H9 (cell line): ENCODE results near the gene CNTFR. TPM values are rescaled to one million over a fixed set of nuclear protein-coding genes. Genes with fewer than 3 reads are reported as not detected.

Source experiments
- DNase-seq: peaks from one replicate; pipeline ENCODE4 v3.0.0-alpha.2; 2017
- H2AFZ ChIP-seq: one replicate; pipeline ENCODE4 v1.6.1; 2013; ENCODE audit warnings: mild to moderate bottlenecking, low read length, control low read depth, moderate library complexity
- H2AK5ac ChIP-seq: 2 replicates; pipeline ENCODE4 v1.6.1; 2013; ENCODE audit warnings: low read length, control low read depth, mixed read lengths; ENCODE audit not compliant: insufficient read length
- H2BK120ac ChIP-seq: one replicate; pipeline ENCODE4 v1.6.1; 2013; ENCODE audit warnings: low read depth, mild to moderate bottlenecking, low read length, control low read depth, inconsistent platforms; ENCODE audit not compliant: poor library complexity, severe bottlenecking
- H2BK12ac ChIP-seq: 2 replicates; pipeline ENCODE4 v1.6.1; 2013; ENCODE audit warnings: low read length, control low read depth, mixed read lengths, low read depth; ENCODE audit not compliant: insufficient read length
- H2BK15ac ChIP-seq: 2 replicates; pipeline ENCODE4 v1.6.1; 2013; ENCODE audit warnings: low read depth, low read length, control low read depth
- H2BK20ac ChIP-seq: one replicate; pipeline ENCODE4 v1.6.1; 2013; ENCODE audit warnings: low read depth, mild to moderate bottlenecking, low read length, control low read depth, inconsistent platforms; ENCODE audit not compliant: poor library complexity, severe bottlenecking
- H2BK5ac ChIP-seq: 2 replicates; pipeline ENCODE4 v1.6.1; 2013; ENCODE audit warnings: low read length, control low read depth, mixed read lengths; ENCODE audit not compliant: insufficient read length
- H3K14ac ChIP-seq: 2 replicates; pipeline ENCODE4 v1.6.1; 2013; ENCODE audit warnings: low read length, control low read depth; ENCODE audit not compliant: insufficient read depth
- H3K18ac ChIP-seq: 2 replicates; pipeline ENCODE4 v1.6.1; 2013; ENCODE audit warnings: low read depth, mild to moderate bottlenecking, mixed read lengths, low read length, control low read depth; ENCODE audit not compliant: insufficient read length
- H3K23ac ChIP-seq: 2 replicates; pipeline ENCODE4 v1.6.1; 2013; ENCODE audit warnings: low read length, control low read depth, mixed read lengths, low read depth; ENCODE audit not compliant: insufficient read length
- H3K23me2 ChIP-seq: 2 replicates; pipeline ENCODE4 v1.6.1; 2013; ENCODE audit warnings: low read depth, mild to moderate bottlenecking, mixed read lengths, low read length, control low read depth; ENCODE audit not compliant: insufficient read length, poor library complexity, severe bottlenecking
- H3K27ac ChIP-seq: 2 replicates; pipeline ENCODE4 v1.5.1; 2013; ENCODE audit warnings: low read length, control low read depth, mixed read lengths, low read depth; ENCODE audit not compliant: insufficient read length
- H3K27me3 ChIP-seq: 2 replicates; pipeline ENCODE4 v1.6.1; 2013; ENCODE audit warnings: low read length, control low read depth, inconsistent platforms; ENCODE audit not compliant: insufficient read depth
- H3K4ac ChIP-seq: 2 replicates; pipeline ENCODE4 v1.6.1; 2013; ENCODE audit warnings: low read depth, mild to moderate bottlenecking, control low read depth, inconsistent platforms, low read length, moderate library complexity
- H3K4me1 ChIP-seq: 2 replicates; pipeline ENCODE4 v1.6.1; 2013; ENCODE audit warnings: low read length, control low read depth, inconsistent platforms; ENCODE audit not compliant: insufficient read depth
- H3K4me2 ChIP-seq: 2 replicates; pipeline ENCODE4 v1.6.1; 2013; ENCODE audit warnings: low read length, control low read depth, mixed read lengths; ENCODE audit not compliant: insufficient read length, insufficient read depth
- H3K56ac ChIP-seq: 2 replicates; pipeline ENCODE4 v1.6.1; 2013; ENCODE audit warnings: low read depth, mild to moderate bottlenecking, mixed read lengths, low read length, control low read depth; ENCODE audit not compliant: insufficient read length
- H3K79me1 ChIP-seq: 2 replicates; pipeline ENCODE4 v1.6.1; 2013; ENCODE audit warnings: low read depth, mild to moderate bottlenecking, moderate library complexity, low read length, control low read depth, inconsistent platforms; ENCODE audit not compliant: insufficient read depth, poor library complexity, severe bottlenecking
- H3K79me2 ChIP-seq: 2 replicates; pipeline ENCODE4 v1.6.1; 2013; ENCODE audit warnings: low read length, control low read depth, inconsistent platforms; ENCODE audit not compliant: insufficient read depth
- H3K9ac ChIP-seq: 2 replicates; pipeline ENCODE4 v1.6.1; 2013; ENCODE audit warnings: low read length, control low read depth, mixed read lengths; ENCODE audit not compliant: insufficient read length; ENCODE audit errors: extremely low read depth
- H3K9me3 ChIP-seq: one replicate; pipeline ENCODE4 v1.6.1; 2013; ENCODE audit warnings: low read depth, low read length, inconsistent platforms; ENCODE audit not compliant: control insufficient read depth
- H3T11ph ChIP-seq: one replicate; pipeline ENCODE4 v1.6.1; 2013; ENCODE audit warnings: mild to moderate bottlenecking, low read length, control low read depth, inconsistent platforms
- H4K20me1 ChIP-seq: one replicate; pipeline ENCODE4 v1.6.1; 2013; ENCODE audit not compliant: control insufficient read depth, insufficient read length, insufficient read depth
- H4K5ac ChIP-seq: 2 replicates; pipeline ENCODE4 v1.6.1; 2013; ENCODE audit warnings: low read depth, mild to moderate bottlenecking, mixed read lengths, low read length, control low read depth; ENCODE audit not compliant: insufficient read length
- H4K8ac ChIP-seq: replicated peaks from 2 replicates; pipeline ENCODE4 v1.6.1; 2013; ENCODE audit warnings: low read length, control low read depth, mixed read lengths, low read depth; ENCODE audit not compliant: insufficient read length
- H4K91ac ChIP-seq: 2 replicates; pipeline ENCODE4 v1.6.1; 2013; ENCODE audit warnings: low read depth, mild to moderate bottlenecking, moderate library complexity, mixed read lengths, low read length, control low read depth; ENCODE audit not compliant: insufficient read length
- H3K27ac Mint-ChIP-seq, 3 experiments: 2 replicates in 2 of 3; 3 replicates in 1 of 3; pipeline ENCODE4 v1.8.0; 2020 to 2021; ENCODE audit warnings: mixed read lengths in 3 of 3, mild to moderate bottlenecking in 1 of 3, moderate library complexity in 1 of 3
- H3K27me3 Mint-ChIP-seq: 2 replicates; pipeline ENCODE4 v1.8.0; 2021; ENCODE audit warnings: low read depth, mild to moderate bottlenecking, moderate library complexity, mixed read lengths
- H3K36me3 Mint-ChIP-seq, 3 experiments: 2 replicates in 2 of 3; 3 replicates in 1 of 3; pipeline ENCODE4 v1.8.0; 2020 to 2021; ENCODE audit warnings: low read depth in 3 of 3, mixed read lengths in 3 of 3; ENCODE audit not compliant: insufficient read depth in 1 of 3
- H3K4me1 Mint-ChIP-seq, 2 experiments: 2 replicates each; pipeline ENCODE4 v1.8.0; 2020; ENCODE audit warnings: mixed read lengths in 2 of 2
- H3K4me3 Mint-ChIP-seq, 2 experiments: 2 replicates in 1 of 2; 3 replicates in 1 of 2; pipeline ENCODE4 v1.8.0; 2020 to 2021; ENCODE audit warnings: mild to moderate bottlenecking in 2 of 2, mixed read lengths in 2 of 2, moderate library complexity in 1 of 2
- H3K9me3 Mint-ChIP-seq, 2 experiments: 2 replicates in 1 of 2; 3 replicates in 1 of 2; pipeline ENCODE4 v1.8.0; 2020; ENCODE audit warnings: mild to moderate bottlenecking in 2 of 2, mixed read lengths in 2 of 2, moderate library complexity in 1 of 2
- CTCF ChIP-seq: fragments of 200-600 bp; sonication (generic); conservative IDR thresholded peaks from 3 replicates; pipeline ENCODE4 v1.8.0; 2021; ENCODE audit warnings: antibody characterized with exemption, mild to moderate bottlenecking
- WGBS: extraction: QIAGEN DNeasy Blood & Tissue Kit; methylation state at CpG from one replicate; pipeline ENCODE4 v1.1.7; 2013; ENCODE audit warnings: missing lambda C conversion rate, low lambda C conversion rate, mixed read lengths; ENCODE audit not compliant: insufficient read length; ENCODE audit errors: extremely low coverage; 5-methylcytosine and 5-hydroxymethylcytosine counted together
- total RNA-seq: library from RNA; stranded (reverse); gene quantifications from 2 replicates; pipeline ENCODE4 v1.2.1, GENCODE V29; 2021

CNTFR gene
- total RNA-seq, 1 experiment from 2014 or later: 0.55 TPM

- Histone ChIP-seq H3K9me3 (no peaks in the 10 kb centered on the region), H3K23me2 (no peaks in the 10 kb centered on the region), H2BK120ac (no peak overlapping the region), H3K4ac (no peak overlapping the region), H4K20me1 (no peaks in the 10 kb centered on the region), H2BK5ac (no peak overlapping the region), H3K4me1 (peaks cover 13% of the 10 kb centered on the region; the same call in 1 of the 2 replicates), H3K18ac (no peak overlapping the region), H3K27ac (no peak overlapping the region), H3K9ac (no peak overlapping the region), H2AK5ac (no peak overlapping the region), H2BK15ac (no peak overlapping the region), H4K5ac (no peak overlapping the region), H3K4me2 (no peak overlapping the region), H2AFZ (no peak overlapping the region), H2BK12ac (no peak overlapping the region), H3K23ac (no peak overlapping the region), H3K79me1 (no peaks in the 10 kb centered on the region), H3K56ac (no peak overlapping the region), H3K79me2 (no peaks in the 10 kb centered on the region), H3T11ph (no peak overlapping the region), H3K14ac (no peak overlapping the region), H2BK20ac (no peak overlapping the region), H4K91ac (no peak overlapping the region), H3K27me3 (no peaks in the 10 kb centered on the region), H4K8ac (no peak overlapping the region)
- peaks cover 36 to 46% of the 10 kb centered on the region in 2 experiments for H3K4me1 Mint-ChIP-seq
- no peaks in the 10 kb centered on the region for H3K36me3 Mint-ChIP-seq
- peaks cover 0 to 2% of the 10 kb centered on the region in 2 experiments; a peak in 1 of 5 replicates for H3K9me3 Mint-ChIP-seq
- H3K4me3 Mint-ChIP-seq: no peak overlapping the region; a peak in 1 of 5 replicates
- peaks cover 12% of the 10 kb centered on the region for H3K27me3 Mint-ChIP-seq
- no CpG with 5 or more reads among the region's 9 CpGs for WGBS
- DNase-seq: no peak
- no peak for TF ChIP-seq CTCF
- no peak overlapping the region for H3K27ac Mint-ChIP-seq
Measured at GRCh38 chr9:34558364-34558763, 31.2 kb downstream of the CNTFR start.
